Fibroblast of upper back skin (primary cell): Measurements from ENCODE around the gene NUTF2.
"Not testable (repeated sequence)": the region's sequence is repeated elsewhere in the genome, so short reads cannot be mapped to it uniquely, and the experiment has no call there.

Experiments
- DNase-seq: peaks from one replicate; pipeline ENCODE4 v3.0.0-alpha.2; 2013

NUTF2 gene

DNA sequence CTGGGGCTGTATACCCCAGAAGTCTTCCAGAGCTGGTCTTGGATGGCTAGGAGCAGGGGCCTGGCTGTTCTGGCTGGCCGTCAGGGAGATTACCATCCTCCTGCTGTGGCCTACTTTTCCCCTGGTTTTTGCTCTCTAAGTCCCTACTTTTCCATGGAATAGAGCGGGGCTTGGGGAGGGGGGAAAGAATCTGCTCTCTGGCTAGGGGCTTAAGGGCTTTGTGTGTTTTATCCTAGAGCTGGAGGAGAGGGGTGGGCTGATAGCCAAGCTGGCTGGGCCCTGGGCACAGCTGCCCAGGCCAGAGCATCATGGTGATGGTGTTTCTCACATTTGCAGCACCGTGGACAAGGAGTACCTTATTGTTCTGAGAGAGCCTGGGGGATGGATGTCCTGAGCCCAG lies 41.6 kb downstream of the NUTF2 start:
- no peak for DNase-seq

DNA sequence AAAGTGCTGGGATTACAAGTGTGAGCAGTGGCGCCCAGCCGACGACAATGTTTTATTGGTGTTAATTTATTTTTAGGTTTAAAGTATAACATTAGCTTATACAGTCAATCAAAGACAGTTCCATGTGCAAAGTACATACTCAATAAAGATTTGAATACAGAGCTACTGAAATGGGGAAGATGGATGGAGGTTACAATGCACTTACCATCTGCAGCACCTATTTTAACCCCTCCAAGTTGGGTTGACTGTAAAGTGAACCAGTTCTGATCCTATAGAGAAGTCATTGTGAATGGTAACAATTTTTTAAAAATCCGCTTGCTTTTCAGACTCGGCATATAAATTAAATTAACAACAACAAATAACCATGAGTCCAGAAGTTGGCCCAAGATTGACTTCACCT lies 45.6 kb downstream of the NUTF2 start:
- no peak for DNase-seq

DNA sequence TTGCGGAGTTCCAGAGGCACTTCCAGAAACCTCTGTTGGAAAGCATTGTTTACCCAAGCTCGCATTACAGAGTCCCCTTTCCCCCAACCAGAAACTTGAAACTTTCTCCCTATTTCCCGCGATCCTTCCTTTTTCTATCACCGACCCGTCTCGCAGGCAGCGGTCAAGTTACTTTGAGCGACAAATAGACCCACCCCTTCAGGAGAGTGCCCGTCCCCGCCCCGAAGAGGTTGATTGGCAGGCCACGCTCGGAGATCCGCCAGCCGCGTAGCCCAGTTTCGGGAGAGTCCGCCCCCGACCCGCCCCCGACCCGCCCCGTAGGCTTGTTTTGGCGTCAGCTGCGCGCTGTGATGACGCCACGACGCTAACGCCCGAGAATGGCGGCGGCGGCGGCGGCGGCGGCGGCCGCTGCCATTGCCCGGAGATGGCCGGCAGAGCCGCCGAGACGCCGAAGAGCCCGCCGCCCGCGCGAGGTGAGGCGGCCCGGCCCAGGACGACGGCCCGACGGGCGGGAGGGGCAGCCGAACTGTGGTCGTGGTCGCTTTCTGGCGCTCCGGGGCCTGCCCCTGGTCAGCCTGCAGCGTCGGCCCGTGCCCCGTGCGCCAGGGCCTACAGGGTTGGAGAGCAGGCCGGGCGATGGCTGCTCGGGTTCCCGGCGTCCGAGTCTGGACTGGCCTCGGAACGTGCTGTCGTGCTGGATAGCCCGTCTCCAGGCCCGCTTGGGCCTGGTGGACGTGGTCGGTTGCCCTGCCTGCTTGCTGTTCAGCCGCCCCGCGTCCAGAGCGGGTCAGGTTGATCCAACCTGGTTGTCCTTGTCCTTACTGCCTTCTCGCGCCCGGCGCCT lies 46.4 kb downstream of the NUTF2 start, which contains the start of gene PSKH1:
Gene PSKH1, plus strand, starts transcription at position 356 of the 844 bp plus-strand sequence. CDS start 15,496 bp downstream, outside the sequence.
- peak; percentile 95 for DNase-seq

DNA sequence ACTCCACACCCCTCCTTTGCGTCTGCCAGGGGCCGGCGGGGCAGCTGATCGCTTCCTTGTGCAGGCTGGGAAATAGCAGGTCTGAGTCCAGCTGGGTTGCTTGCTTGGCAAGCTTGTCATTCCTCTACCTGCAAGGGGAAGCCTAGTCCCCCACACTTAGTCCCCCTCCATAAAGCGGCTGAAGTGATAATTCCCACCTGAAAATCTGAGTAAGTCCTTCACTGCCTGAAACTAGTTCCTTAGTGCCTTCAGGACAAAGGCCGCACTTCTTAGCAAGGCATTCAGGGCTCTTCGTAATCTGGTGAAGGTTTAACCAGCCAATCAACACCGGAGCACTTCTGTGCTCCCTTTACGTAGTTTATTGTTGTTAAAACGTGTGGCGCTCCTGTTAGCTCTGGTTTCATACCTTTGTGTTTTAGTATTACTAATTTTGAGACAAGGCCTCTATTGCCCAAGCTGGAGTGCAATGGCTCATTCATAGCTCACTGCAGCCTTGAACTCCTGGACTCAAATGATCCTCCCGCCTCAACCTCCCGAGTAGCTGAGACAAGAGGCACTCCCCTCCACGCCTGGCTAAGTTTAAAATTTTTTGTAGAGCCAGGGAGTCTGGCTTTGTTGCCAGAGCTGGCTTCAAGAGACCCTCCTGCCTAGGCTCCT lies 47.1 kb downstream of the NUTF2 start:
- no peak for DNase-seq

- no peak for DNase-seq
Measured at GRCh38 chr16:67897231-67897630, 50.5 kb downstream of the NUTF2 start.

- DNase-seq, result no peak
Measured at GRCh38 chr16:67901734-67902133, 55.0 kb downstream of the NUTF2 start.

- DNase-seq, result no peak
Measured at GRCh38 chr16:67902831-67903230, 56.1 kb downstream of the NUTF2 start.

DNA sequence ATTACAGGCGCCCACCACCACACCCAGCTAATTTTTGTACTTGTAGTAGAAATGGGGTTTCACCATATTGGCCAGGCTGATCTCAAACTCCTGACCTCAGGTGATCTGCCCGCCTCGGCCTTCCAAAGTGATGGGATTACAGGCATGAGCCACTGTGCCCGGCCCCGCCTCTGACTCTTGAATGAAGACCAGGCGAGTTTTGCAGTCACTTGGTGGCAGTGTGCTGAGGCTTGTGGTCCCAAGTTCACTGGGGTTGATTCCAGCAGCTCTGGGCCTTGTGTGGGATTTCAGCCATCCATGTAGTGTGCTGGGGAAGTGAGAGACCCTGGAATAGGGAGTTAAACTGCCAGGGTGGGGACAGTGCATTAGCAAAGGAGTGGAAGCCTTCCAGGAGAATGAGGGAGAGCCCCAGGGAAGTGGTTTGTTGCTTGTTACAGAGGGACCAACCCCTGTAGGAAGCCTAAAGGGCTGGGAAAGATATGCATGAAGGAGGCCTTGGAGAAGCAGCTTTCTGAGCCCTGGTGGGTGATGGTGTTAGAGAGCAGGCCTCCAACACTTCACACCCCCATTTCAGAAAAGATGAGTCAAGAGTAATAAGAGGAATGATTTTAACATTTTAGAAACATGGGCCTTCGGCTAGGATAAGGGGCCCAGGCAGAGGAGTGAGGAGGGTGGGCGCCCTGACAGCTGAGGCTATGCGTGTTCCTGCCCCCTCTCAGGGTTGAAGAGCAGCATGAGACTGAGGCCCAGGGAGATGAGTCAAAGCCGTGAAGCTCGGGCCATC lies 60.9 kb downstream of the NUTF2 start:
- DNase-seq, result no peak

- no peak for DNase-seq
Measured at GRCh38 chr16:67909056-67909742, 62.5 kb downstream of the NUTF2 start.

- peak; percentile 28 for DNase-seq
Measured at GRCh38 chr16:67910158-67910557, 63.4 kb downstream of the NUTF2 start.

- no peak for DNase-seq
Measured at GRCh38 chr16:67914758-67915495, 68.2 kb downstream of the NUTF2 start.

- not testable (repeated sequence) for DNase-seq
Measured at GRCh38 chr16:67915496-67915769, 68.7 kb downstream of the NUTF2 start.

- DNase-seq, result no peak
Measured at GRCh38 chr16:67915831-67916723, 69.3 kb downstream of the NUTF2 start.

GRCh38 chr16:67917140-67917851 lies 70.6 kb downstream of the NUTF2 start:
- peak; percentile 16 for DNase-seq

GRCh38 chr16:67917852-67918236 lies 71.1 kb downstream of the NUTF2 start:
- peak; percentile 75 for DNase-seq

GRCh38 chr16:67919622-67920221 lies 73.0 kb downstream of the NUTF2 start:
- DNase-seq, result no peak
